GM12873 (cell line): ENCODE measurements around the gene ELP2.

Experiments used
- CTCF ChIP-seq: IDR thresholded peaks from 2 replicates; pipeline ENCODE4 v1.5.1; 2012; ENCODE audit warnings: low read depth, mild to moderate bottlenecking, moderate library complexity, low read length, control low read depth; ENCODE audit not compliant: insufficient read depth; ENCODE audit errors: missing control alignments

Gene ELP2

GRCh38 chr18:36191711-36192110, 62.0 kb downstream of the ELP2 start:
- no peak for TF ChIP-seq CTCF

GRCh38 chr18:36194600-36195315, 65.1 kb downstream of the ELP2 start:
- no peak for TF ChIP-seq CTCF

- no peak for TF ChIP-seq CTCF
Measured at GRCh38 chr18:36195427-36196122, 65.9 kb downstream of the ELP2 start.

GRCh38 chr18:36196238-36196995, 66.7 kb downstream of the ELP2 start:
- no peak for TF ChIP-seq CTCF

- TF ChIP-seq CTCF: no peak
Measured at GRCh38 chr18:36197511-36198166, 67.9 kb downstream of the ELP2 start.

GRCh38 chr18:36199691-36200295, 70.1 kb downstream of the ELP2 start:
- TF ChIP-seq CTCF: no peak
